ENCODE results near the gene SACM1L.

The SACM1L gene

DNA sequence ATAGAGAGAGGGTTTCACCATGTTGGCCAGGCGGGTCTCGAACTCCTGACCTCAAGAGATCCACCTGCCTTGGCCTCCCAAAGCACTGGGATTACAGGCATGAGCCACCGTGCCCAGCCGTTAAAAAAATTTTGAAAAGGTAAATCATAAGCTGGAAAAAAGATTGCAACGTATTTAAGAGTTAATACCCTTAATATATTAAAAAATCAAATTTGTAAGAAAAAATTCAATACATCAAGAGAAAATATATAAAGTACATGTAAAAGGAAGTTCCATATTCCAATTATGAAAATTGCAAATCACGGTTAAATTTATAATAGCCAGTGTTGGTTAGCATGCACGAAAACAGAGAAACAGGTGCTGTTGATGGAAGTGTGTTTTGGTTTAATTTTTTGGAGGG is 2.3 kb upstream of the SACM1L start:
- TF ChIP-seq, protein P1, sequence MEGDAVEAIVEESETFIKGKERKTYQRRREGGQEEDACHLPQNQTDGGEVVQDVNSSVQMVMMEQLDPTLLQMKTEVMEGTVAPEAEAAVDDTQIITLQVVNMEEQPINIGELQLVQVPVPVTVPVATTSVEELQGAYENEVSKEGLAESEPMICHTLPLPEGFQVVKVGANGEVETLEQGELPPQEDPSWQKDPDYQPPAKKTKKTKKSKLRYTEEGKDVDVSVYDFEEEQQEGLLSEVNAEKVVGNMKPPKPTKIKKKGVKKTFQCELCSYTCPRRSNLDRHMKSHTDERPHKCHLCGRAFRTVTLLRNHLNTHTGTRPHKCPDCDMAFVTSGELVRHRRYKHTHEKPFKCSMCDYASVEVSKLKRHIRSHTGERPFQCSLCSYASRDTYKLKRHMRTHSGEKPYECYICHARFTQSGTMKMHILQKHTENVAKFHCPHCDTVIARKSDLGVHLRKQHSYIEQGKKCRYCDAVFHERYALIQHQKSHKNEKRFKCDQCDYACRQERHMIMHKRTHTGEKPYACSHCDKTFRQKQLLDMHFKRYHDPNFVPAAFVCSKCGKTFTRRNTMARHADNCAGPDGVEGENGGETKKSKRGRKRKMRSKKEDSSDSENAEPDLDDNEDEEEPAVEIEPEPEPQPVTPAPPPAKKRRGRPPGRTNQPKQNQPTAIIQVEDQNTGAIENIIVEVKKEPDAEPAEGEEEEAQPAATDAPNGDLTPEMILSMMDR (IDR thresholded peaks at IDR 0.05; ENCODE audit: low read depth, low read length): no peak
- no peak overlapping the region for H3K4me3 ChIP-seq (ENCODE audit: low read depth, low read length)

DNA sequence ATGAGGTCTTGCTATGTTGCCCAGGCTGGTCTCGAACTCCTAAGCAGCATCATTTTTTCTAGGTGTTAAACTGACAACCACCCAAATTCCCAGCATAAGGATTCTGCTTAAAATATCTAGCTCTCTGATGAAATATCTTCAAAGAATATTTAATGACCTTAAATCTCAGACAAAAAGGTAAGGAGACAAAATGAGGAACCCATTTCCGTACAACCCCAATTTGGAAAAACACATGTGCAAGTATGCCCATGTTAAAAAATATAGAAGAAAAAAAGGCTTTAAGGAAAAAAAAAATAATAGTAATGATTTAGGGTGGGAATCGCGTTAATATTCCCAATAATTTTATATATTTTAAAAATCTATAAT is 1.4 kb upstream of the SACM1L start:
- TF ChIP-seq, protein P1 (IDR thresholded peaks at IDR 0.05; ENCODE audit: low read depth, low read length): no peak
- H3K4me3 ChIP-seq (ENCODE audit: low read depth, low read length): peak overlapping the region; percentile 89

DNA sequence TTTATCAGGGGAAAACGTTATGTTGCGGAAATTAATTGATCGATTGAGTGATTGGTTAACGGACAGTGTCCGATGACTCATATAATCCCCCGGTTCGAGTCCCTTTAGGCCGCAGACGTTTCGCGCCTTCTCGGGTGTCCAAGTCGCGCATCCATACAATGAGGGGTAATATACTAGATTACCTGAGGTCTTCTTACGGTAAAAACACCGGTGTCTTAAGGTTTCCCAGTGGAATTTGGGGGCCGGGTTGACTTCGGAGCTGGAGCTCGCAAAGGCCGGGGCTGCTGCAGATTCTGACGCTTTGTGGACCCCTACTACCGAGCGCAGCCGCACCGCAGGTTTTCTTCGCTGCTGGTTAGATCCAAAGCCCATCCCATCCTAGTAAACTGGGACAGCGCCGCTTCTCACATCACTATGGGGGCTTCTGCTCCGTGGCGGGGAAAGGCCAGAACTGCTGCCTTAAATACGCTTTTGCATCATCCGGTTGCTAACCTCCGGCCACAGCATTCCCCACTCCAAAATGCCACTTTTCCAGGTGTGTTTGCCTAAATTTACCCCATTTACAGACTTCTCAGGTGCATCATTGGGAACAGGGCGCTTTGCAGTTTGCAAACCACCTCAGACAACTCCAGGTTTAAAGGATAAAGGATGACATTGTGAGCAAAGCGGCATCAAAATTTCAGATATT is 858 bp upstream of the SACM1L start:
- peak overlapping the region; percentile 89 for H3K4me3 ChIP-seq (ENCODE audit: low read depth, low read length)
- TF ChIP-seq, protein P1 (IDR thresholded peaks at IDR 0.05; ENCODE audit: low read depth, low read length): no peak

DNA sequence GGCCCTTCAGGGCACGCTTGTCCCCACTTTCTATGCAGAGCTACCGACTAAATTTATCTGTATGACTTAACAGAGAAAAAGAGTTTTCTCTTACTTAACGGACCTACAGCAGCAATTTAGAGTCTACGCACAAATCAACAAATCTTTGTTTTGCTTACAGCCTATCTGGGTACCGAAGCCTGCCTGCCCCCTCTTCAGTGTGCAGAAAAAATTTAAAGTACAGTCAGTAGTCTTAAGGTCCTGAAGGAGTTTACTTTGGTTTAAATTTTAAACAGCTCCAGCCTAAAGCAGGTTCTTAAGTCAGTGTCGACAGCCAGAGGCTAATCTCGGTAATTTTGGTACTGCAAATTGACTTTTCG is 570 bp downstream of the SACM1L start:
- TF ChIP-seq, protein P1 (IDR thresholded peaks at IDR 0.05; ENCODE audit: low read depth, low read length): no peak
- peak overlapping the region; percentile 89 for H3K4me3 ChIP-seq (ENCODE audit: low read depth, low read length)

DNA sequence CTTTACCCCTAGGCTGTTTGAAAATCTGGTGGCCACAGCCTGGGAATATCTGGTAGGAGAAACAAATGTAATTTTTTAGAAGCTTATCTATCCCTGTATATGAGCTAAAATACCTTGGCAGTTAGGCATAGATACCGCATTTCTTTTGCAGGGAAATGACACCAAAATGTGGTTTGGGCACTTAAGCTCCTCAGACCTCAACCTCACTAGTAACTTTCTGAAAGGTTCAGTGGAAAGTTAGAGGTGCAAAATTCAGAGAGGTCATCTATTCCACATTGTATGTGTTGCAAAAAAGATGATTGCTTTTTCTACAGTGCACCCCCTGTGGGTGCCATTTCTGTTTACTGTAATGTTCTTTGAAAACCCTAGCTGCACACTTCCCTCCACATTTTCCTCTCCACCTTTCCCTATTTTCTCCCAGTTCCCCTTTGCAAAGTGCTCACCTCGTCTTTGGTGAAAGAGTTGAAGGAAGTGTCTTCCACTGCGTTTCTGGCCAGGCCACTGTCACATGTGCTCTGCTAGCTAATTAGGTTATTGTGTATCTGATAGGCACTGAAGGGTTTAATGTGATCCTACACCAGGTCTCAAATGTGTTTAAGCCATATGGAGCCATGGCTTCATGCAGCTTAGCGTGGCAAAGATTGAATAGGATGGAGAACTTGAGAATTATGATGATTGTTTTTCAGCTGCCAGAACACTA is 1.3 kb downstream of the SACM1L start:
- TF ChIP-seq, protein P1 (IDR thresholded peaks at IDR 0.05; ENCODE audit: low read depth, low read length): no peak
- H3K4me3 ChIP-seq (ENCODE audit: low read depth, low read length): peak overlapping the region; percentile 89

DNA sequence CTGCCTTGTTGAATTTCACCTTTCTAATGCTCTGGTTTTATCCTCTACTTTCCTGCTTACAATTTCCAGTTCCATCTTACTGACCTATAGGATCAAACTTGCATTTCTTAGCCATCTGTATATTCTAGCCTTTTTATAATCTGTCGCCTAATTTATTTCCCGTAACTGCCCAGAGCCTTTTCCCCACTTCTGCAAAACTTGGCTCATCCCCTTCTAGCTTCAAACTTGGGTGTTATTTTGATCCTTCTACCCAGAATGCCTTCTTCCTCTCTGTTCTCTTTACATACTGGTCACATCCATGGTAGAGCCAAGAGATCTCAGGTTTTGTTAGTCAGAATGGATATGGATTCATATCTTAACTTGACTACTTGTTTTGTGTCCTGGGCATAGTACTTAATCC is 2.6 kb downstream of the SACM1L start:
- TF ChIP-seq, protein P1 (IDR thresholded peaks at IDR 0.05; ENCODE audit: low read depth, low read length): no peak
- H3K4me3 ChIP-seq (ENCODE audit: low read depth, low read length): no peak overlapping the region

DNA sequence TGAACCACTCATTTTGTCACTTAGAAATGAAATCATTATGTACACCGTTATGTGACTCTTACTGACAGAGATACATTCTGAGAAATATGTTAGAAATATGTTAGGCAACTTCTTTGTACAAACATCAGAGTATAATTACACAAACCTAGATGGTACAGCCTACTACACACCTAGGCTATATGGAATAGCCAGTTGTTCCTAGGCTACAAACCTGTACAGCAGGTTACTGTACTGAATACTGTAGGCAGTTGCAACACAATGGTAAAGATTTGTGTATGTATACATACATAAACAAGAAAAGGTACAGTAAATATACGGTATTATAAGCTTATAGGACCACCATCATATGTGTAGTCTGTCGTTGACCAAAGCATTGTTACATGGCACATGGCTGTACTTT is 3.7 kb downstream of the SACM1L start:
- H3K4me3 ChIP-seq (ENCODE audit: low read depth, low read length): no peak overlapping the region
- TF ChIP-seq, protein P1 (IDR thresholded peaks at IDR 0.05; ENCODE audit: low read depth, low read length): no peak
